MM.1S (cell line): Measurements from ENCODE around the gene AMIGO1.

ENCODE experiments used
- DNase-seq: peaks from one replicate; pipeline ENCODE4 v3.0.0-alpha.2; 2015
- H2AFZ ChIP-seq: fragments of 300-600 bp; sonication (generic); 2 replicates; pipeline ENCODE4 v1.6.0; 2016; ENCODE audit warnings: antibody characterized with exemption, low read length
- H3F3A ChIP-seq: fragments of 300-600 bp; sonication (generic); 2 replicates; pipeline ENCODE4 v1.6.1; 2016; ENCODE audit warnings: mild to moderate bottlenecking, antibody characterized with exemption, low read length, moderate library complexity, mixed read lengths; ENCODE audit not compliant: insufficient read depth
- H3K27ac ChIP-seq: fragments of 300-600 bp; sonication (generic); 2 replicates; pipeline ENCODE4 v1.5.1; 2016; ENCODE audit warnings: mild to moderate bottlenecking, low read length
- H3K27me3 ChIP-seq: fragments of 300-600 bp; sonication (generic); replicated peaks from 2 replicates; pipeline ENCODE4 v1.6.0; 2016; ENCODE audit warnings: low read length; ENCODE audit not compliant: insufficient read depth
- H3K36me3 ChIP-seq: fragments of 300-600 bp; sonication (generic); replicated peaks from 2 replicates; pipeline ENCODE4 v1.6.1; 2016; ENCODE audit warnings: mild to moderate bottlenecking, low read length, mixed read lengths; ENCODE audit not compliant: insufficient read depth
- H3K4me1 ChIP-seq: fragments of 300-600 bp; sonication (generic); 2 replicates; pipeline ENCODE4 v1.6.1; 2016; ENCODE audit warnings: low read length, mixed read lengths
- H3K4me2 ChIP-seq: fragments of 300-600 bp; sonication (generic); 2 replicates; pipeline ENCODE4 v1.6.0; 2016; ENCODE audit warnings: low read depth, low read length
- H3K4me3 ChIP-seq: fragments of 300-600 bp; sonication (generic); 2 replicates; pipeline ENCODE4 v1.5.1; 2016; ENCODE audit warnings: low read length, mixed read lengths
- H3K79me2 ChIP-seq: fragments of 300-600 bp; sonication (generic); 2 replicates; pipeline ENCODE4 v1.6.1; 2016; ENCODE audit warnings: mixed run types, low read length, mixed read lengths
- H3K9ac ChIP-seq: fragments of 300-600 bp; sonication (generic); 2 replicates; pipeline ENCODE4 v1.6.1; 2016; ENCODE audit warnings: low read length, mixed read lengths
- H3K9me2 ChIP-seq: fragments of 300-600 bp; sonication (generic); replicated peaks from 2 replicates; pipeline ENCODE4 v1.6.1; 2016; ENCODE audit warnings: mild to moderate bottlenecking, low read length, mixed read lengths; ENCODE audit not compliant: insufficient read depth
- H3K9me3 ChIP-seq: fragments of 300-600 bp; sonication (generic); replicated peaks from 2 replicates; pipeline ENCODE4 v1.6.1; 2016; ENCODE audit warnings: mild to moderate bottlenecking, low read length, mixed read lengths; ENCODE audit not compliant: insufficient read depth
- H4K20me1 ChIP-seq: fragments of 300-600 bp; sonication (generic); 2 replicates; pipeline ENCODE4 v1.6.1; 2016; ENCODE audit warnings: mild to moderate bottlenecking, low read length, moderate library complexity, mixed read lengths; ENCODE audit not compliant: insufficient read depth
- EZH2 ChIP-seq: fragments of 300-600 bp; sonication (generic); optimal IDR thresholded peaks from 2 replicates; pipeline ENCODE3; 2017; ENCODE audit warnings: low read depth, mild to moderate bottlenecking, antibody characterized with exemption, low read length, mixed read lengths
- EZH2phosphoT487 ChIP-seq: fragments of 300-600 bp; sonication (generic); IDR thresholded peaks from 2 replicates; pipeline ENCODE4 v1.6.1; 2018; ENCODE audit warnings: antibody characterized with exemption, low read length
- TF ChIP-seq, protein P1 (sequence below): fragments of 300-600 bp; sonication (generic); IDR thresholded peaks from 2 replicates; pipeline ENCODE4 v1.5.1; 2016; ENCODE audit warnings: antibody characterized with exemption, low read length, mixed read lengths

AMIGO1 gene

GRCh38 chr1:109541102-109541501, 31.6 kb upstream of the AMIGO1 start:
- H2AFZ ChIP-seq: no peak overlapping the region
- H4K20me1 ChIP-seq: no peaks in the 10 kb centered on the region
- H3K79me2 ChIP-seq: no peaks in the 10 kb centered on the region
- no peaks in the 10 kb centered on the region for H3F3A ChIP-seq
- H3K4me3 ChIP-seq: no peak overlapping the region
- no peaks in the 10 kb centered on the region for H3K27me3 ChIP-seq
- no peak for DNase-seq
- no peaks in the 10 kb centered on the region for H3K9me2 ChIP-seq
- TF ChIP-seq, protein P1, sequence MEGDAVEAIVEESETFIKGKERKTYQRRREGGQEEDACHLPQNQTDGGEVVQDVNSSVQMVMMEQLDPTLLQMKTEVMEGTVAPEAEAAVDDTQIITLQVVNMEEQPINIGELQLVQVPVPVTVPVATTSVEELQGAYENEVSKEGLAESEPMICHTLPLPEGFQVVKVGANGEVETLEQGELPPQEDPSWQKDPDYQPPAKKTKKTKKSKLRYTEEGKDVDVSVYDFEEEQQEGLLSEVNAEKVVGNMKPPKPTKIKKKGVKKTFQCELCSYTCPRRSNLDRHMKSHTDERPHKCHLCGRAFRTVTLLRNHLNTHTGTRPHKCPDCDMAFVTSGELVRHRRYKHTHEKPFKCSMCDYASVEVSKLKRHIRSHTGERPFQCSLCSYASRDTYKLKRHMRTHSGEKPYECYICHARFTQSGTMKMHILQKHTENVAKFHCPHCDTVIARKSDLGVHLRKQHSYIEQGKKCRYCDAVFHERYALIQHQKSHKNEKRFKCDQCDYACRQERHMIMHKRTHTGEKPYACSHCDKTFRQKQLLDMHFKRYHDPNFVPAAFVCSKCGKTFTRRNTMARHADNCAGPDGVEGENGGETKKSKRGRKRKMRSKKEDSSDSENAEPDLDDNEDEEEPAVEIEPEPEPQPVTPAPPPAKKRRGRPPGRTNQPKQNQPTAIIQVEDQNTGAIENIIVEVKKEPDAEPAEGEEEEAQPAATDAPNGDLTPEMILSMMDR: no peak
- TF ChIP-seq EZH2 (no peak), EZH2phosphoT487 (no peak)
- H3K4me2 ChIP-seq: no peak overlapping the region
- H3K9ac ChIP-seq: no peak overlapping the region
- H3K36me3 ChIP-seq: no peaks in the 10 kb centered on the region
- no peak overlapping the region for H3K27ac ChIP-seq
- no peaks in the 10 kb centered on the region for H3K4me1 ChIP-seq
- H3K9me3 ChIP-seq: no peaks in the 10 kb centered on the region

DNA sequence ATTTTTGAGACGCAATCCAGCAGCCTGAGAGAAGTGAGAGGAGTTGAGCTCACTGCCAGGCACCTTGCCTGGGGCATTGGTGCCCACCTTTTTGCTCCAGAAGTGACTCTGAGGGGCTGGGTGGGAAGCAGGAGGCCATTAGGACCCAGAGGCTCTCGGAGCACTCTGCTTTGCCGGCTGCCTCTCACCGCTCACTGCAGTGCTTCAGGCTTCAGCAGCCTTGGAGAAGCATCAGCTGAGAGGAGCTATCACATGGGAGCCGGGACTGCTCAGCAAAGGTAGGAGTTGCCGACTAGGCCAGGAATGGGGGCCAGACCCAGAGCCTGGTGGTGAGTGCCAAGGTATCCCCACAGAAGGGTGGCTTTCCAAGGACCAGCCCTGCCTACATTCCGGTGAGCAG, 30.1 kb upstream of the AMIGO1 start, which contains the start of gene GPR61:
TSS of gene GPR61 (plus strand) at position 197 of the 400 bp plus-strand sequence. CDS start 3,151 bp downstream, outside the sequence.
- no peak within 1 kb of the TSS for H2AFZ ChIP-seq

DNA sequence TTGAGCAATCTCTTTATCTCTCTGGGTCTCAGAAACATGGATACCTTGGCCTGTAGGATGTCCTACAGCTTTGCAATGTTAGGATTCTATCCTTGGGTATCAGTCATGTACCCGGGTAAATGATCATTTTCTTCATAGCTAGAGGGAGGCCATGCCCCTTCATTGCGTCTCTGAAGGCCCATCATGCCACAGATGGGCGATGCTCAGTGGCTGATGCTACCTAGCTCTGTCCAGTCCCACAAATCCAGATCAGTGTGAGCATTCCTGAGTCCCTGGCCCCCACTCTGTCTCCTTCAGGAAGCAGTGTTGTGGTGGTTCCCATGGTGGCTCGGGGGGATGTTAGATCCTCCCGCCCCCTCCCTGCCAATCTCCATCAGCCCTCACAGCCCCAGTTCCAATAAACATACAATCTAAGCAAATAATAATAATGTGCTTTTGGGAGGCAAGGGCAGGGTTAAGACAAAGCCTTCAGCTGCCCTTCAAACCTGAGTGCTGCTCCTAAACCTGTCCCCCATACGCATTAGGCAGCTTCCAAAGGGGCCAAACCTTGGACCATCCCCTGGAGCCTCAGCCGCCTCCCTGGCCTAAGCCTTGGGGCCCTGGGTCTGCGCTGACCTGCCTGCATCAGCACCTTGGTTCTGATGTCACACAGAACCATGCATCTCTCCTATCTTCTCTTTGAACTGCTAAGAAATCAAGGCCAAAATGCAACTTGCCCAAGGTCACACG, 29.5 kb upstream of the AMIGO1 start:
- H3K4me1 ChIP-seq: no peaks in the 10 kb centered on the region
- no peak overlapping the region for H3K9ac ChIP-seq
- H3F3A ChIP-seq: no peaks in the 10 kb centered on the region
- no peak overlapping the region for H3K4me3 ChIP-seq
- DNase-seq: no peak
- no peaks in the 10 kb centered on the region for H3K79me2 ChIP-seq
- H3K9me3 ChIP-seq: no peaks in the 10 kb centered on the region
- no peaks in the 10 kb centered on the region for H3K36me3 ChIP-seq
- TF ChIP-seq EZH2: no peak
- TF ChIP-seq EZH2phosphoT487: no peak
- TF ChIP-seq, protein P1: no peak
- no peaks in the 10 kb centered on the region for H3K9me2 ChIP-seq
- no peak overlapping the region for H3K4me2 ChIP-seq
- H3K27ac ChIP-seq: no peak overlapping the region
- H4K20me1 ChIP-seq: no peaks in the 10 kb centered on the region
- no peak overlapping the region for H2AFZ ChIP-seq
- no peaks in the 10 kb centered on the region for H3K27me3 ChIP-seq

More for the DNA sequence above, 30.1 kb upstream of the AMIGO1 start, which contains the start of gene GPR61:
- H3K4me3 ChIP-seq: no peak within 1 kb of the TSS
- no peaks in the 10 kb centered on the region for H3K79me2 ChIP-seq
- H3K9me3 ChIP-seq: no peaks in the 10 kb centered on the region
- H3K27me3 ChIP-seq: no peaks in the 10 kb centered on the region
- DNase-seq: no peak
- no peaks in the 10 kb centered on the region for H3K9me2 ChIP-seq
- H3K27ac ChIP-seq: no peak within 1 kb of the TSS
- no peak within 1 kb of the TSS for H3K4me2 ChIP-seq
- TF ChIP-seq, protein P1: no peak
- TF ChIP-seq EZH2 (no peak), EZH2phosphoT487 (no peak)
- H3K4me1 ChIP-seq: no peaks in the 10 kb centered on the region
- no peaks in the 10 kb centered on the region for H3K36me3 ChIP-seq
- H4K20me1 ChIP-seq: no peaks in the 10 kb centered on the region
- no peaks in the 10 kb centered on the region for H3F3A ChIP-seq
- no peak within 1 kb of the TSS for H3K9ac ChIP-seq
